Astrocyte (in vitro differentiated cells and primary cell): ENCODE data around the gene STAC2. TPM values are rescaled to one million over a fixed set of nuclear protein-coding genes. Genes with fewer than 3 reads are reported as not detected.

Source experiments
- DNase-seq: peaks from one replicate; pipeline ENCODE4 v3.0.0-alpha.2; 2010; ENCODE audit warnings: low read depth
- FAIRE-seq: peaks from 2 replicates; lab custom pipeline; 2011; peaks lifted over from hg19 to GRCh38; lab: Jason Lieb, UNC
- H2AFZ ChIP-seq: 2 replicates; pipeline ENCODE4 v1.6.0; 2012; ENCODE audit warnings: low read depth, low read length, inconsistent platforms
- H3K27ac ChIP-seq: 2 replicates; pipeline ENCODE4 v1.5.1; 2011; ENCODE audit warnings: low read depth, low read length, inconsistent platforms
- H3K27me3 ChIP-seq: 2 replicates; pipeline ENCODE4 v1.6.0; 2011; ENCODE audit warnings: low read length, inconsistent platforms; ENCODE audit not compliant: insufficient read depth
- H3K36me3 ChIP-seq: 2 replicates; pipeline ENCODE4 v1.5.1; 2011; ENCODE audit warnings: low read length, inconsistent platforms; ENCODE audit not compliant: insufficient read depth
- H3K4me1 ChIP-seq: 2 replicates; pipeline ENCODE4 v1.5.1; 2011; ENCODE audit warnings: low read length, inconsistent platforms; ENCODE audit not compliant: insufficient read depth
- H3K4me2 ChIP-seq: 2 replicates; pipeline ENCODE4 v1.6.0; 2012; ENCODE audit warnings: low read length, inconsistent platforms
- H3K4me3 ChIP-seq: 2 replicates; pipeline ENCODE4 v1.5.1; 2011; ENCODE audit warnings: low read depth, mild to moderate bottlenecking, low read length, inconsistent platforms; ENCODE audit not compliant: insufficient read depth
- H3K79me2 ChIP-seq: 2 replicates; pipeline ENCODE4 v1.6.0; 2012; ENCODE audit warnings: mild to moderate bottlenecking, low read length, inconsistent platforms; ENCODE audit not compliant: insufficient read depth
- H3K9ac ChIP-seq: 2 replicates; pipeline ENCODE4 v1.6.0; 2012; ENCODE audit warnings: mild to moderate bottlenecking, low read length, inconsistent platforms
- H3K9me3 ChIP-seq: 2 replicates; pipeline ENCODE4 v1.5.1; 2012; ENCODE audit warnings: low read depth, mild to moderate bottlenecking, low read length, inconsistent platforms; ENCODE audit not compliant: insufficient read depth
- H4K20me1 ChIP-seq: 2 replicates; pipeline ENCODE4 v1.6.0; 2012; ENCODE audit warnings: low read length, inconsistent platforms; ENCODE audit not compliant: insufficient read depth
- H3K27ac Mint-ChIP-seq: one replicate; pipeline ENCODE4 v1.8.0; 2021; ENCODE audit warnings: mild to moderate bottlenecking, mixed read lengths; ENCODE audit not compliant: unreplicated experiment
- H3K27me3 Mint-ChIP-seq: one replicate; pipeline ENCODE4 v1.8.0; 2021; ENCODE audit warnings: low read depth, mixed read lengths; ENCODE audit not compliant: unreplicated experiment
- H3K36me3 Mint-ChIP-seq: one replicate; pipeline ENCODE4 v1.8.0; 2021; ENCODE audit warnings: low read depth, mixed read lengths; ENCODE audit not compliant: unreplicated experiment
- H3K4me1 Mint-ChIP-seq: one replicate; pipeline ENCODE4 v1.8.0; 2021; ENCODE audit warnings: low read depth, mixed read lengths; ENCODE audit not compliant: unreplicated experiment
- H3K4me3 Mint-ChIP-seq: one replicate; pipeline ENCODE4 v1.8.0; 2021; ENCODE audit warnings: mild to moderate bottlenecking, moderate library complexity, mixed read lengths; ENCODE audit not compliant: unreplicated experiment
- H3K9me3 Mint-ChIP-seq: one replicate; pipeline ENCODE4 v1.8.0; 2021; ENCODE audit warnings: mild to moderate bottlenecking, mixed read lengths; ENCODE audit not compliant: unreplicated experiment
- CTCF ChIP-seq: IDR thresholded peaks from 2 replicates; pipeline ENCODE4 v1.5.1; 2011; ENCODE audit warnings: low read depth, mild to moderate bottlenecking, inconsistent platforms, low read length, moderate library complexity; ENCODE audit not compliant: insufficient read depth
- EZH2 ChIP-seq: IDR thresholded peaks from 2 replicates; pipeline ENCODE4 v1.6.1; 2012; ENCODE audit warnings: mild to moderate bottlenecking, low read length, inconsistent platforms; ENCODE audit not compliant: insufficient read depth
- total RNA-seq: library from RNA; stranded (reverse); gene quantifications from 2 replicates; pipeline ENCODE4 v1.2.1, GENCODE V29; 2021

The STAC2 gene
- total RNA-seq, 1 donor from 2014 or later = not detected

- Histone ChIP-seq H3K27ac (no peak overlapping the region), H3K9ac (no peak overlapping the region), H3K36me3 (no peaks in the 10 kb centered on the region), H3K79me2 (no peaks in the 10 kb centered on the region), H2AFZ (no peak overlapping the region), H3K4me3 (no peak overlapping the region), H3K4me1 (peaks cover 7% of the 10 kb centered on the region), H3K4me2 (no peak overlapping the region), H3K9me3 (no peaks in the 10 kb centered on the region), H4K20me1 (no peaks in the 10 kb centered on the region), H3K27me3 (peaks cover 3% of the 10 kb centered on the region)
- H3K9me3 Mint-ChIP-seq = no peaks in the 10 kb centered on the region
- no peaks in the 10 kb centered on the region for H3K36me3 Mint-ChIP-seq
- no peak overlapping the region for H3K27ac Mint-ChIP-seq
- DNase-seq (no peak), FAIRE-seq (no peak)
- peaks cover 22% of the 10 kb centered on the region for H3K27me3 Mint-ChIP-seq
- TF ChIP-seq EZH2 = no peak
- no peak for TF ChIP-seq CTCF
- H3K4me3 Mint-ChIP-seq = no peak overlapping the region
- H3K4me1 Mint-ChIP-seq = no peaks in the 10 kb centered on the region
Measured at GRCh38 chr17:39237586-39237985, 11.8 kb upstream of the STAC2 start.

DNA sequence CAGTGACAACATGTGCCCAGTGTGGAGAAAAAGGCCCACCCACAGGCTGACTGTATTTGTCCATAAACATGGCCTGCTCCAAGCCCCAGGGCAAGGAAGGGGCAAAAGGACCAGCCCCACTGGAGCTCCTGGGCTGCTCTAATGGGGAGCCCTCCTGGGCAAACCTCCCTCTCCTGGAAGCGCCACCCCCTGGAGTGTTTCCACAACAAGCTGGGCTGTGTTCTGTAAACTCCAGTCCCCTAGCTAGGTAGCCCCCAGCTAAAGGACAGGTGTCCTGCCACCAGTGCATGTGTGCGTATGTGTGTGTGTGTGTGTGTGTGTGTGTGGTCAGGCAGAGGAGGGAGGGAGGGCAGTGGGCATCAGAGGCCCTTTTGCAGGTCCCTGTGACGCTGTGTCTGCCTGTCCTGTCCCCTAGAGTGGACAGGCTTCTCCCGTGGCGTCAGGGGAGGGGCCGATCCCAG lies 11.3 kb upstream of the STAC2 start:
- Mint-ChIP-seq H3K4me3 (no peak overlapping the region), H3K27me3 (peaks cover 25% of the 10 kb centered on the region), H3K9me3 (no peaks in the 10 kb centered on the region), H3K4me1 (no peaks in the 10 kb centered on the region), H3K27ac (no peak overlapping the region), H3K36me3 (no peaks in the 10 kb centered on the region)
- H3K36me3 ChIP-seq = no peaks in the 10 kb centered on the region
- no peak overlapping the region for H2AFZ ChIP-seq
- H3K27me3 ChIP-seq = peaks cover 3% of the 10 kb centered on the region
- no peak overlapping the region for H3K4me3 ChIP-seq
- no peak overlapping the region for H3K9ac ChIP-seq
- TF ChIP-seq EZH2 (no peak), CTCF (no peak)
- no peaks in the 10 kb centered on the region for H4K20me1 ChIP-seq
- DNase-seq = no peak
- peaks cover 7% of the 10 kb centered on the region for H3K4me1 ChIP-seq
- FAIRE-seq = no peak
- H3K4me2 ChIP-seq = no peak overlapping the region
- H3K79me2 ChIP-seq = no peaks in the 10 kb centered on the region
- H3K27ac ChIP-seq = no peak overlapping the region
- no peaks in the 10 kb centered on the region for H3K9me3 ChIP-seq

- TF ChIP-seq EZH2 = no peak
- no peak for TF ChIP-seq CTCF
- peaks cover 3% of the 10 kb centered on the region for H3K4me1 Mint-ChIP-seq
- Histone ChIP-seq H4K20me1 (no peaks in the 10 kb centered on the region), H3K4me1 (peaks cover 11% of the 10 kb centered on the region), H3K9me3 (no peaks in the 10 kb centered on the region), H3K79me2 (no peaks in the 10 kb centered on the region), H3K9ac (no peak overlapping the region), H3K4me2 (no peak overlapping the region), H3K27ac (no peak overlapping the region), H3K27me3 (peaks cover 3% of the 10 kb centered on the region), H3K36me3 (no peaks in the 10 kb centered on the region), H3K4me3 (no peak overlapping the region), H2AFZ (no peak overlapping the region)
- H3K36me3 Mint-ChIP-seq = no peaks in the 10 kb centered on the region
- H3K27me3 Mint-ChIP-seq = peaks cover 28% of the 10 kb centered on the region
- H3K4me3 Mint-ChIP-seq = no peak overlapping the region
- no peaks in the 10 kb centered on the region for H3K9me3 Mint-ChIP-seq
- H3K27ac Mint-ChIP-seq = no peak overlapping the region
- FAIRE-seq (no peak), DNase-seq (no peak)
Measured at GRCh38 chr17:39236450-39236927, 10.7 kb upstream of the STAC2 start.
